VCaP (cell line): ENCODE measurements around the gene LRRC8A.
"Not testable (repeated sequence)": the region's sequence is repeated elsewhere in the genome, so short reads cannot be mapped to it uniquely, and the experiment has no call there.

ENCODE experiments used
- H3K27ac ChIP-seq: fragments of 450-650 bp; 2 replicates; pipeline ENCODE4 v1.5.1; 2017
- TF ChIP-seq, protein P1 (sequence below): fragments of 450-650 bp; conservative IDR thresholded peaks from 2 replicates; pipeline ENCODE4 v1.5.1; 2017; ENCODE audit warnings: mild to moderate bottlenecking, moderate library complexity

The LRRC8A gene

DNA sequence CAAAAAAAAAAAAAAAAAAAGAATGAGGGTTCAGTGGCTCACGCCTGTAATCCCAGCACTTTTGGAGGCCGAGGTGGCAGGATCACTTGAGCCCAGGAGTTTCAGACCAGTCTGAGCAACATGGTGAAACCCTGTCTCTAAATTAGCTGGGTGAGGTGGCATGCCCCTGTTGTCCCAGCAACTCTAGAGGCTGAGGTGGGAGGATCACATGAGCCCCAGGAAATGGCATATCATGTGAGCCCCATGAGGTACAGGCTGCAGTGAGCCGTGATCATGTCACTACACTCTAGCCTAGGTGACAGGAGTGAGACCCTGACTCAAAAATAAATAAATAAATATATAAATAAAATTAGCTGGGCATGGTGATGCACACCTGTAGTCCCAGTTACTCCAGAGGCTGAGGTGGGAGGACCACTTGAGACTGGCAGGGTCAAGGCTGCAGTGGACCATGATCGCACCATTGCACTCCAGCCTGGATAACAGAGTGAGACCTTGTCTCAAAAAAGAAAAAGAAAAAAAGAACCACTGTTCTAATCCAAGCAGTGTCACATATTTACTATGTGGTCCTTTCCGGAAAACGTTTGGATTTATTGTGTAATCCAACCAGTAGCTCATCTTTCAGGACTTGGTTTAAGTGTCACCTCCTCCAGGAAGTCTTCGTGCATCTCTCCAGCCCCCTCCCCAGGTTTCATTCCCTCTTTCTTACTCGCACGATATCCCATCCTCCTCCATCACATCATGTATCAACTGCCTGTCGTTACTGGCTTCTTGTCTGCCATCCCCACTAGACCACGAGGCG is 40.0 kb upstream of the LRRC8A start:
- H3K27ac ChIP-seq = no peak overlapping the region
- TF ChIP-seq, protein P1, sequence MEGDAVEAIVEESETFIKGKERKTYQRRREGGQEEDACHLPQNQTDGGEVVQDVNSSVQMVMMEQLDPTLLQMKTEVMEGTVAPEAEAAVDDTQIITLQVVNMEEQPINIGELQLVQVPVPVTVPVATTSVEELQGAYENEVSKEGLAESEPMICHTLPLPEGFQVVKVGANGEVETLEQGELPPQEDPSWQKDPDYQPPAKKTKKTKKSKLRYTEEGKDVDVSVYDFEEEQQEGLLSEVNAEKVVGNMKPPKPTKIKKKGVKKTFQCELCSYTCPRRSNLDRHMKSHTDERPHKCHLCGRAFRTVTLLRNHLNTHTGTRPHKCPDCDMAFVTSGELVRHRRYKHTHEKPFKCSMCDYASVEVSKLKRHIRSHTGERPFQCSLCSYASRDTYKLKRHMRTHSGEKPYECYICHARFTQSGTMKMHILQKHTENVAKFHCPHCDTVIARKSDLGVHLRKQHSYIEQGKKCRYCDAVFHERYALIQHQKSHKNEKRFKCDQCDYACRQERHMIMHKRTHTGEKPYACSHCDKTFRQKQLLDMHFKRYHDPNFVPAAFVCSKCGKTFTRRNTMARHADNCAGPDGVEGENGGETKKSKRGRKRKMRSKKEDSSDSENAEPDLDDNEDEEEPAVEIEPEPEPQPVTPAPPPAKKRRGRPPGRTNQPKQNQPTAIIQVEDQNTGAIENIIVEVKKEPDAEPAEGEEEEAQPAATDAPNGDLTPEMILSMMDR = no peak

DNA sequence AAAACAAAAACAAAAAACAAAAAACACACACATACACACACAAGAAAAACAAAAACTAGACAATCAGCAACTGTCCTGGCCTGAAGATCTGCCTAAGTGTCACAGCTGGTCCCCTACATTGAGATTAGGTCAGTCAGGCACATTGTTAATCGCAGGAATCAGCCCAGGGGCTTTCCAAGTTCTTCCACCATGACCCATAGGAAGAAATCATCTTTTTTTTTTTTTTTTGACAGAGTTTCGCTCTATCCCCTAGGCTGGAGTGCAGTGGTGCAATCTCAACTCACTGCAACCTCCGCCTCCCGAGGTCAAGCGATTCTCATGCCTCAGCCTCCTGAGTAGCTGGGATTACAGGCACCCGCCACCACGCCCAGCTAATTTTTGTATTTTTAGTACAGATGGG is 38.8 kb upstream of the LRRC8A start:
- not testable (repeated sequence) for H3K27ac ChIP-seq

DNA sequence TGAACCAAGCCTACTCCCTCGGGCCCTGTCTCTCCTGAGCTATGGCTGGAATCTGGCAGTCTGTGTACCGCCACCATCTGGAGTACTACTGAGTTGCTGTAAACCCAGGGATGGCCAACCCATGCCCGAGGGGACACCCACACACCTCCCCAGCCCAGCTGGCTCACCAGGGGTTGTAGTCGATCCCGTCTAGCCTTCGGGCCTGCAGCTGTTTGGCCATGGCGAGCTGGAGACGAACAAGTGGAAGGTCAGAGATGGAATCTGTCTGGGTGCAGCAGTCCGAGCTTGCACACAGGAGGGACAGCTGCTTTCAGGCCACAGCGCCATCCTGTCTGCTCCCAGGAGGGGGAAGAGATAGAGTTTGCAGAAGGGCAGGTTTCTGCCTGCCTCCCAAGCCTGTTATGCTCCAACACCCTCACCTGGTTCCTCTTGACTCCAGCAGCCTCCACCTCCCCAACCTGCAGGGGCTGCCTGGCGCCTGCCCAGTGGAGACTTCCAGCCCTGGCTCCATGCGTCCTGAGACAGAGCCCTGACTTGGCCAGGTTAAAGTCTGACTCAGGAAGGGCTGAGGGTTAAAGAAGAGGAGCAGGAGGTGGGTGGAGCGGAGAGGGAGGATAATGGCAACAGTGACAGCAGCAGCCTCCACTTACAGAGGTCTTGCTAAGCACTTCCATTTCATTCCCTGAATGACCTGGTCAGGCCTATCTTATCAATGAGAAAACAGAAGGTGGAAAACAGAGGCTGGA is 36.6 kb upstream of the LRRC8A start:
- H3K27ac ChIP-seq = no peak overlapping the region
- TF ChIP-seq, protein P1 = no peak

DNA sequence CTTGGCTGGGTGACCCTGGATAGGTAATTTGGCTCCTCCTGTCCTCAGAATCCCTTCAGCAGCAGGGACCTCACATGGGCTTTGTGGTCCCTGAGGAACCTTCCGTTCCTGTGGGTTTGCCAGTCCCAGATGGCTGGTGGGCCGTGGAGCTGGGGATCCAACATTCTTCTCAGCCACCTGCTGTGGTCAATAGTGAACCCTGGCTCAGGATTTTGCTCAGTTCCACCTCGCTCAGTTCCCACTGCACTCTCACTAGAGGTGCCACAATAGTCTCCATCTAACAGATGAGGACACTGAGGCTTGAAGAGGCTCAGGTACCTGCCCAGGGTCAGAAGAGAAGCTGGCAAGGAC is 35.3 kb upstream of the LRRC8A start:
- no peak overlapping the region for H3K27ac ChIP-seq
- TF ChIP-seq, protein P1 = no peak

DNA sequence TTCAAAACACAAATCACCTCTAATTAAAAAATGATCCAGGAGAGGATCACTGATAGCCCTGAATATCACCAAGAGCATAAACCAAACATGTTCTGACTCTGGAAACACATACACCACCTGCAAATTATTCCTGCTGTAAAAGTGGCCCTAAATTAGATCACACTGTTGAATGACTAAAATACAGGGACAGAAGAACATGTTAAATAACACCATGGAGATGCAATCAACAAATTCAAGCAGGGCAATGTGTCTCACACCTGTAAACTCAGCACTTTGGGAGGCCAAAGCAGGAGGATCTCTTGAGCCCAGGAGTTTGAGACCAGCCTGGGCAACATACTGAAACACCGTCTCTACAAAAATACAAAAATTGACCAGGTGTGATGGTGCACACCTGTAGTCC is 34.1 kb upstream of the LRRC8A start:
- TF ChIP-seq, protein P1 = no peak
- no peak overlapping the region for H3K27ac ChIP-seq

DNA sequence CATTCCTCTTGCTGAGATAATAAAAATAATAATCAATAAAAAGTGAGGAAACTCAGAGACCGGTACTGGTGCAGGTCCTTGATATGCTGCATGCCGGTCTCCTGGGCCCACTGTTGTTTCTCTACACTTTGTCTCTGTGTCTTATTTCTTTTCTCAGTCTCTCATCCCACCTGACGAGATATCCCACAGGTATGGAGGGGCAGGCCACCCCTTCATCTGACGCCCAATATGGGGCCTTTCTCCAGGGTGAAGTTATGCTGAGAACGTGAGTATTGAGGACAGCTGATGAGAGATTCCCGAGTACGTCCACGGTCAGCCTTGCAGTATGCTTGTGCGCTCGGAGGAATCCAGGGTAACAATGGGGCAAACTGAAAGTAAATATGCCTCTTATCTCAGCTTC is 30.9 kb upstream of the LRRC8A start:
- H3K27ac ChIP-seq = not testable (repeated sequence)

DNA sequence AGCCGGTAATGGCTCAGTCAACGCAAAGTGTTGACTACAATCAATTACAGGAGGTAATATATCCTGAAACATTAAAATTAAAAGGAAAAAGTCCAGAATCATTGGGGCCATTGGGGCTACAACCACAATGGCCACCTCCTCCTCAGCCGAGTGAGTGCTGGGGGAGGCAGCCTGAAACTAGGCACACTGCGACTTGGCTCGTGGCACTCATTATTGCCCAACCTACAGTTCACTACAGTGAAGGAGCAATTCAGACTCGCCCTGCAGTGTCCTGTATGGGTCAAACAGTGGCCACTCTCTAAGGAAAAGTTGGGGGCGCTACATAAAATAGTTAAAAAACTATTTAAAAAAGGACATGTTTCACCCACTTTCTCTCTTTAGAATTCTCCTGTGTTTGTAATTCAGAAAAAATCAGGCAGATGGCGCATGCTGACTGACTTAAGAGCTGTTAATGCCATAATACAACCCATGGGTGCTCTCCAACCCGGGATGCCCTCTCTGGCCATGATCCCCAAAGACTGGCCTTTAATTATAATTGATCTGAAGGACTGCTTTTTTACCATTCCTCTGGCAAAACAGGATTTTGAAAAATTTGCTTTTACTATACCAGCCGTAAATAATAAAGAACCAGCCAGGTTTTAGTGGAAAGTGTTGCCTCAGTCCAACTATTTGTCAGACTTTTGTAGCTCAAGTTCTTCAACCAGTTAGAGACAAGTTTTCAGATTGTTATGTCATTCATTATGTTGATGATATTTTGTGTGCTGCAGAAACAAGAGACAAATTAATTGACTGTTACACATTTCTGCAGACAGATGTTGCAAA is 29.9 kb upstream of the LRRC8A start:
- H3K27ac ChIP-seq = peak overlapping the region; percentile 91
- TF ChIP-seq, protein P1 = peak; percentile 86

DNA sequence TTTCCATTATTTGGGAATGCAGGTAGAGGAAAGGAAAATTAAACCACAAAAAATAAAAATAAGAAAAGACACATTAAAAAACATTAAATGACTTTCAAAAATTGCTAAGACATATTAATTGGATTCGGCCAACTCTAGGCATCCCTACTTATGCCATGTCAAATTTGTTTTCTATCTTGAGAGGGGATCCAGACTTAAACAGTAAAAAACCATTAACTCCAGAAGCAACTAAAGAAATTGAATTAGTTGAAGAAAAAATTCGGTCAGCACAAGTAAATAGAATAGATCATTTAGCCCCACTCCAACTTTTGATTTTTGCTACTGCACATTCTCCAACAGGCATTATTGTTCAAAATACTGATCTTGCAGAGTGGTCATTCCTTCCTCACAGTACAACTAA is 29.3 kb upstream of the LRRC8A start:
- H3K27ac ChIP-seq = peak overlapping the region; percentile 91

DNA sequence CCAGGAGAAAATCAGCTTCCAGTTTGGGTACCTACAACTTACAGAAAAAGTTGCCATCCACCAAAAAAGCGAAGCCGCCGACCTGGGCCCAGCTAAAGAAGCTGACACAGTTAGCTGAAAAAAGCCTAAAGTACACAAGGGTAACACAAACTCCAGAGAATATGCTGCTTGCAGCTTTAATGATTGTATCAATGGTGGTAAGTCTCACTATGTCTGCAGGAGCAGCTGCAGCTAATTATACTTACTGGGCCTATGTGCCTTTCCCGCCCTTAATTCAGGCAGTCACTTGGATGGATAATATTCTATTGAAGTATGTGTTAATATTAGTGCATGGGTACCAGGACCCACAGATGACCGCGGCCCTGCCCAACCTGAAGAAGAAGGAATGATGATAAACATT is 27.5 kb upstream of the LRRC8A start:
- peak overlapping the region; percentile 91 for H3K27ac ChIP-seq

DNA sequence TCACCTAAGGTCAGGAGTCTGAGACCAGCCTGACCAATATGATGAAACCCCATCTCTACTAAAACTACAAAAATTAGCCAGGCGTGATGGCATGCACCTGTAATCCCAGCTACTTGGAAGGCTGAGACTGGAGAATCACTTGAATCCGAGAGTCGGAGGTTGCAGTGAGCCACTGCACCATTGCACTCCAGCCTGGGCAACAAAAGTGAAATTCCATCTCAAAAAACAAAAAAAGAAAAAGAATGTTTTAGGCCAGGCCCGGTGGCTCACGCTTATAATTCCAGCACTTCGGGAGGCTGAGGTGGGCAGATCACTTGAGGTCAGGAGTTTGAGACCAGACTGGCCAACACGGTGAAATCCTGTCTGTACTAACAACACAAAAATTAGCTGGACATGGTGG is 23.5 kb upstream of the LRRC8A start:
- not testable (repeated sequence) for H3K27ac ChIP-seq
